Ovary (tissue), 3 donors: Measurements from ENCODE around the gene GPR35.

Experiments used
- POLR2A ChIP-seq: fragments of 450-650 bp; IDR thresholded peaks from one replicate; pipeline ENCODE4 v1.6.1; 2017; ENCODE audit warnings: antibody characterized with exemption, mild to moderate bottlenecking, moderate library complexity
- TF ChIP-seq, protein P1 (sequence below), 3 donors: fragments of 450-650 bp in 2 of 3; fragments of 200-600 bp in 1 of 3; IDR thresholded peaks; one replicate each; pipeline versions ENCODE4 v1.5.1 to v1.8.0; 2016 to 2022; ENCODE audit warnings: antibody characterized with exemption in 3 of 3, mild to moderate bottlenecking in 1 of 3
- donor health status: DM: no; HTN: no; CAD: no.

DNA sequence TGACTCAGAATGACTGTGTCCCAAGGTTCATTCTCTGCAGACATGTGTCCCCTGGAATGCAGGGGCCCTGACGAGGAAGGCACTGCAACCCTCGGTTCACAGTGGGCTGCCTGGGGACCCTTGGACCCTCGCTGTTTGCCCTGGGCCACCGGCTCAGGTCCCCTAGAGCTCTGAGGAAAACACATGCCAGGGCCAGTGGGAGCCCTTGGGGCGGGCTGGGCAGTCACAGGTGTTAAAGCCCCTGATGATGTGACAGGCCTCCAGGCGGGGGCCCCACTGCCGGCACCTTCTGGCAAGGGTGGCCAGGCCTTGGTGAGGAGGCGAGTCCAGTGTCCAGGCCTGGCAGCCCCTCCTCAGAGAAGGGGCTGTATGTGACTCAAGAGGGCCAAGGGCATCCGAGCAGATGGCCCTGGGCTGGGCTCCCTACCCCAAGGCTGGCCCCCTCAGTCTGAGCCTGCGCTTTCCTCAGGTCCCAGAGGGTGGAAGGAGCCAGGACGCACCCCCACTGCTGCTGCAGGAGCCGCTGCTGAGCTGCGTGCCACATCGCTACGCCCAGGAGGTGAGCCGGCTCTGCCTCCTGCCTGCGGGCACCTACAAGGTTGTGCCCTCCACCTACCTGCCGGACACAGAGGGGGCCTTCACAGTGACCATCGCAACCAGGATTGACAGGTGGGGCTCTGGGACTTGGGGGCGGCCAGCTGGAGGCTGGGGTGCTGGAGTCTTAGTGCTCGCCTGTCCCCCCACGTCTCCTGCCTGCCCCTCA is 27.7 kb upstream of the GPR35 start:
- TF ChIP-seq POLR2A, result no peak
- TF ChIP-seq, protein P1, sequence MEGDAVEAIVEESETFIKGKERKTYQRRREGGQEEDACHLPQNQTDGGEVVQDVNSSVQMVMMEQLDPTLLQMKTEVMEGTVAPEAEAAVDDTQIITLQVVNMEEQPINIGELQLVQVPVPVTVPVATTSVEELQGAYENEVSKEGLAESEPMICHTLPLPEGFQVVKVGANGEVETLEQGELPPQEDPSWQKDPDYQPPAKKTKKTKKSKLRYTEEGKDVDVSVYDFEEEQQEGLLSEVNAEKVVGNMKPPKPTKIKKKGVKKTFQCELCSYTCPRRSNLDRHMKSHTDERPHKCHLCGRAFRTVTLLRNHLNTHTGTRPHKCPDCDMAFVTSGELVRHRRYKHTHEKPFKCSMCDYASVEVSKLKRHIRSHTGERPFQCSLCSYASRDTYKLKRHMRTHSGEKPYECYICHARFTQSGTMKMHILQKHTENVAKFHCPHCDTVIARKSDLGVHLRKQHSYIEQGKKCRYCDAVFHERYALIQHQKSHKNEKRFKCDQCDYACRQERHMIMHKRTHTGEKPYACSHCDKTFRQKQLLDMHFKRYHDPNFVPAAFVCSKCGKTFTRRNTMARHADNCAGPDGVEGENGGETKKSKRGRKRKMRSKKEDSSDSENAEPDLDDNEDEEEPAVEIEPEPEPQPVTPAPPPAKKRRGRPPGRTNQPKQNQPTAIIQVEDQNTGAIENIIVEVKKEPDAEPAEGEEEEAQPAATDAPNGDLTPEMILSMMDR (IDR thresholded peaks at IDR 0.05), result no peak
